GM12872 (cell line): ENCODE results near the gene ABHD17A.

ENCODE experiments used
- TF ChIP-seq, protein P1 (sequence below): IDR thresholded peaks from 3 replicates; pipeline ENCODE4 v1.5.1; 2011; ENCODE audit warnings: low read depth, mild to moderate bottlenecking, low read length, moderate library complexity; ENCODE audit not compliant: insufficient read depth

ABHD17A gene

DNA sequence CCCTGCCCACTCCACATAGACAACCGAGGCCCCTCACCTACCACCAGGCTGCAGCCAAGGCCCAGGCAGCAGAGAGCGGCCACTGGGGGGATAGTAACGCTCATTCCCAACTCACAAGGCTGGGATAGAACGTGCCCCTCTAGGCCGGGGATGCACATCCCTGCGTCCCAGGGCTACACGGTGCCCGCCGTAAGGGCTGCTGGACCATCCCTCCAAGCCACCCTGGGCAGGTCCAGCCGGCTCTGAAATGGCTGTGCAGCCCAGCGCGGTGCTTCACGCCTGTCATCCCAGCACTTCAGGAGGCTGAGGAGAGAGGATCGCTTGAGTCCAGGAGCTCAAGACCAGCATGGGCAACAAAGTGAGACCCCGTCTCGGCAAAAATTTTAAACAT lies 40.2 kb downstream of the ABHD17A start:
- TF ChIP-seq, protein P1, sequence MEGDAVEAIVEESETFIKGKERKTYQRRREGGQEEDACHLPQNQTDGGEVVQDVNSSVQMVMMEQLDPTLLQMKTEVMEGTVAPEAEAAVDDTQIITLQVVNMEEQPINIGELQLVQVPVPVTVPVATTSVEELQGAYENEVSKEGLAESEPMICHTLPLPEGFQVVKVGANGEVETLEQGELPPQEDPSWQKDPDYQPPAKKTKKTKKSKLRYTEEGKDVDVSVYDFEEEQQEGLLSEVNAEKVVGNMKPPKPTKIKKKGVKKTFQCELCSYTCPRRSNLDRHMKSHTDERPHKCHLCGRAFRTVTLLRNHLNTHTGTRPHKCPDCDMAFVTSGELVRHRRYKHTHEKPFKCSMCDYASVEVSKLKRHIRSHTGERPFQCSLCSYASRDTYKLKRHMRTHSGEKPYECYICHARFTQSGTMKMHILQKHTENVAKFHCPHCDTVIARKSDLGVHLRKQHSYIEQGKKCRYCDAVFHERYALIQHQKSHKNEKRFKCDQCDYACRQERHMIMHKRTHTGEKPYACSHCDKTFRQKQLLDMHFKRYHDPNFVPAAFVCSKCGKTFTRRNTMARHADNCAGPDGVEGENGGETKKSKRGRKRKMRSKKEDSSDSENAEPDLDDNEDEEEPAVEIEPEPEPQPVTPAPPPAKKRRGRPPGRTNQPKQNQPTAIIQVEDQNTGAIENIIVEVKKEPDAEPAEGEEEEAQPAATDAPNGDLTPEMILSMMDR = no peak

DNA sequence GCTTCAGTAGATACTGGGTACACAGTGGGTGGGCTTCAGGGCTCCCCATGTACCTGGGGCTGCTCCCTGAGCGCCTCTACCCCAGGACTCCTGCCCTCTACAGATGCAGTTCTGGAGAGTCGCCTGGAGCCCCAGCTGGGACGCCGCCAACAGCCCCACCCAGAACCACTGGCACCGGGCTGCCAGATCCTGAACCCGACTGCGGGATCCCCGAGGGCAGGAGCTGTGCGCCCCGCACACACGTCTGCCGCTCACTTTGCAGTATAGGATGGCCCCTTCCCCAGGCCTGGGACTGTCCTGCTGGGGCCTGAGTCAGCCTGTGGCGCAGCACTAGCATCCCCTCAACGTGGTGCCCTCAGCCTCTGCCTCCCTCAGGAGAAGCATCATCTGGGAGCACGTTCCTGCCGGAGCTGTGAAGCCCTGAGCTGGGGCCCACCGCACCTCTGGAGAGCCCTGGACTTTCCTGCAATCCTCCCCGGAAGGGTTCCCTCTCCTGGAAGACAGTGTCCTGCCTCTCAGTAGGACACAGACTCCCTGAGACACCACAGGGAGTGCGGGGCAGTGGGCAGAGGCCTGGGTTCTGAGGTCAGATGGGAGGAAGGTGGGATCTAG lies 40.7 kb downstream of the ABHD17A start:
- TF ChIP-seq, protein P1 = no peak

DNA sequence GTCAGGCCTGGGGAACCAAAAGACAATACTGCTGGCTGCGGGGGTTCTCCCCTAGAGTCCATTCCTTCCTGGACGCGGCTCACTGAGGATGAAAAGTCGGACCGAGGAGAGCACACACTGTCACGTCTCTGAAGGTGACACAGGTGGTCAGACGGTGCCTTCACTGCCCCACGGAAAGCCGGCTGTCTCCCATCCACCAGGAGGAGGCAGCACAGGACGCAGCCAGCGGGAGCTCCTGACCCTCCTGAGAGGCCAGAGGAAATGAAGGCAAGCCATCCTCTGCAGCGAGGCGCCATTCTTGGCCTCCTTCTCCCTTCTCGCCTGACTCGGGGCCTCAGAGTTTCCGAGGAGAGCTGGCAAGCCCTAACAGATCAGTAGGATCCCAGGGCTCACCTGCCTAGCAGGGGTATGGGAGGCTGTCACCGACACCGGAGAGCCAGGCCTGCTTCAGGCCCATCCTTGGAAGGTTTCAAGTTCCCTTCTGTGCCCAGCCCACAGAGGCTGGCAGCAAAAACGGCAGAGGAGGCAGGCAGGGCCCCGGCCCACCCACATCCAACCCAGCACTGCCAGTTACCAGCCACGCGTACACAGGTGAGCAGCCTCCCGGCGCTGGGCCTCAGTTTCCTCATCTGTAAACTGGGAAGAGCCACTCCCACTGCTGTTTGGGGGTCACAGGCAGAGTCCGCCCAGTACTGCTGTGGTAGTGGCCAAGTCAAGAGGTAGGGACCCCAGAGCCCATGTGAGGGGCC lies 41.5 kb downstream of the ABHD17A start:
- TF ChIP-seq, protein P1 = no peak

DNA sequence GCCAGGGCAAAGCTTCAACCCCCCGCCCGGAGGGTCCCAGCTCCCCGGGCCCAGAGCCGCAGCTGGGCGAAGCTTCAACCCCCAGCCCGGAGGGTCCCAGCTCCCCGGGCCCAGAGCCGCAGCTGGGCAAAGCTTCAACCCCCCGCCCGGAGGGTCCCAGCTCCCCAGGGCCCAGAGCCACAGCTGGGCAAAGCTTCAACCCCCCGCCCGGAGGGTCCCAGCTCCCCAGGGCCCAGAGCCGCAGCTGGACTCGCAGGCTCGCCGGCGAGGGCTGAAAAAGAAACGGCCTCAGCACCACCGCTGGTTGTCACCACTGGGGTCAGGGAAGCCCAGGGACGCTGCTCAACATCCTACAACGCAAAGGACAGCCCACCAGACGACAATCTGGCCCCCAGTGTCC lies 42.2 kb downstream of the ABHD17A start:
- TF ChIP-seq, protein P1 = no peak

DNA sequence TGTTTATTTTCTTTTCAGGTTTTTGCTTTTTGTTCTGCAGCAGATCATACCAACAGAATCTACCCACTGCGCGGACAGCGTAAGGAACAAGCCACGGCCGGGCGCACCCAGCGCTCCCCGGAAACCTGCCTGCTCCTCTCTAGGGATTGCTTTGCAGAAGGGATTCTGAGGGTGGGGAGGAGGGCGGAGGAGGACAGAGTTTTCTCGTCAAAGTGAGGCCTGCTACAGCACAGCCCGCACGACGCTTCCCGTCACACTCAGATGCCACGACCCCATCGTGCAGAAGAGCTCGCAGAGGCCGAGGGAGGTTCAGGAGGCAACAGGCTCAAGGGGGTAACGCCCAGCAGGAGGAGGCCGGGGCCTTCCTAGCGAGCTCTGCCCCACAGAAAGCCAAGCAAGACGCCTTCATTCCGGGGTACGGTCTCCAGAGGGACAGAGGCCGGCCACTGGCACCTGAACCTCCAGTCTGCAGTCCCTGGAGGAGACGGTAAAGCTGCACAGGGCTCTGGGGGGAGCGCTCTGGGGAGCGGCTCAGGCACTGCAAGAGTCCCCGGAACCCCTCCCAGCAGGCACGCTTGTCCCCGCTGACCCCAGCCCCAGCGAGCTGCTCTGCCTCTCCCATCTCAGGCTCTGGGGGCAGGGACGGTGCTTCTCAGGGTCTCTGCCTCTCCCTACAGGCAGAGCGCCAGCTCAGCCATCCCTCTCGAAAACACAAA lies 43.9 kb downstream of the ABHD17A start:
- TF ChIP-seq, protein P1 = no peak

DNA sequence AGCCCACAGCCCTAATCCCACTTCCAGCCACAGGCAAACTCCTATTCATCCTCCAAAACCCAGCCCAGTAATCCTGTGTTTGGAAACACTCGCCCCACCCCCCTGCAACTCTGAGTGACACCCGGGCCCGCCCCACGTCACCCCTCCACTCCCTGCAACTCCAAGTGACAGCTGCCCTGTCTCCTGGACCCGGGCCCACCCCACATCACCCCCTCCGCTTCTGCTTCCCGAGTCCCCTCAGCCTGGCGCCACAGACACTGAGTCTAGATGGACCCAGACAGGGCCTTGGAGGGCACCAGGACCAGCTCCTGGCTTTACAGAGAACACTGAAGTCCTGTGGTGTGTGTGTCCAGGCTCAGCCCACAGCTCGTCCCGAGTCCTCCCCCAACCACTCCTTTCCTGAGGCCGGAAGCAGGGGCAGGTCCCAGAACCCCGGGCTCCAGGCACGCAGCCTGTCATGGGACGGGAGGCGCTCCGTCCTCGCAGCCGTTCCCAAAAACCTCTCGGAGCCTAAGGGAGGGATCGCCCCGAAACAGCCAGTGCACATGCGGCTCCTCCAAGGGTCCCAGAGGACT lies 44.7 kb downstream of the ABHD17A start:
- TF ChIP-seq, protein P1 = no peak
